ENCODE results near the gene PDE6B. TPM values are rescaled to one million over a fixed set of nuclear protein-coding genes. Genes with fewer than 3 reads are reported as not detected.
"Not testable (repeated sequence)": the region's sequence is repeated elsewhere in the genome, so short reads cannot be mapped to it uniquely, and the experiment has no call there.

PDE6B gene
- total RNA-seq, 1 donor from 2014 or later, result 4.2 TPM

- Histone ChIP-seq H3K4me1 (peaks cover 17% of the 10 kb centered on the region), H3K27me3 (no peaks in the 10 kb centered on the region), H3K27ac (no peak overlapping the region), H3K36me3 (peaks cover 0 to 13% of the 10 kb centered on the region in 2 donors), H3K4me3 (no peak overlapping the region), H3K9me3 (no peaks in the 10 kb centered on the region)
- intact Hi-C loops (cut with DNase I), result no loop called here
- DNase-seq (ENCODE audit: extremely low spot score in 2 of 2), result no peak
- TF ChIP-seq POLR2AphosphoS5 (IDR thresholded peaks at IDR 0.05; ENCODE audit: insufficient read depth in 1 of 2, low read depth in 1 of 2) (no peak), POLR2A (IDR thresholded peaks at IDR 0.05) (no peak), CTCF (IDR thresholded peaks at IDR 0.05) (no peak)
Measured at GRCh38 chr4:666822-667544, 41.6 kb downstream of the PDE6B start.

GRCh38 chr4:667545-667925, 42.2 kb downstream of the PDE6B start:
- intact Hi-C loops (cut with DNase I), result no loop called here
- Histone ChIP-seq H3K27me3 (no peaks in the 10 kb centered on the region), H3K4me1 (peaks cover 17% of the 10 kb centered on the region), H3K27ac (no peak overlapping the region), H3K9me3 (no peaks in the 10 kb centered on the region), H3K36me3 (peaks cover 0 to 18% of the 10 kb centered on the region in 2 donors), H3K4me3 (no peak overlapping the region)
- no peak for DNase-seq (ENCODE audit: extremely low spot score in 2 of 2)
- no peak for TF ChIP-seq POLR2A (IDR thresholded peaks at IDR 0.05)
- no peak for TF ChIP-seq POLR2AphosphoS5 (IDR thresholded peaks at IDR 0.05; ENCODE audit: insufficient read depth in 1 of 2, low read depth in 1 of 2)
- TF ChIP-seq CTCF (IDR thresholded peaks at IDR 0.05), result no peak

- DNase-seq (ENCODE audit: extremely low spot score in 2 of 2); H3K27ac ChIP-seq; H3K9me3 ChIP-seq; intact Hi-C loops (cut with DNase I); H3K4me3 ChIP-seq; H3K27me3 ChIP-seq: not testable (repeated sequence)
- Histone ChIP-seq H3K4me1 (peaks cover 18% of the 10 kb centered on the region), H3K36me3 (peaks cover 0 to 23% of the 10 kb centered on the region in 2 donors)
Measured at GRCh38 chr4:668219-668618, 42.8 kb downstream of the PDE6B start.

GRCh38 chr4:669806-670559, 44.6 kb downstream of the PDE6B start:
- DNase-seq (ENCODE audit: extremely low spot score in 2 of 2); H3K4me3 ChIP-seq; H3K27me3 ChIP-seq; H3K9me3 ChIP-seq; H3K27ac ChIP-seq: not testable (repeated sequence)
- peaks cover 0 to 23% of the 10 kb centered on the region in 2 donors for H3K36me3 ChIP-seq
- H3K4me1 ChIP-seq, result peaks cover 14% of the 10 kb centered on the region
- intact Hi-C loops (cut with DNase I), result loop anchor here (5.0 kb wide), 1 partner anchor 112 kb away; no protein-coding TSS in a partner anchor

GRCh38 chr4:671769-672168, 46.4 kb downstream of the PDE6B start:
- Histone ChIP-seq H3K4me3 (no peak overlapping the region), H3K27ac (no peak overlapping the region), H3K36me3 (peaks cover 0 to 23% of the 10 kb centered on the region in 2 donors), H3K4me1 (peaks cover 28% of the 10 kb centered on the region), H3K9me3 (no peaks in the 10 kb centered on the region), H3K27me3 (no peaks in the 10 kb centered on the region)
- TF ChIP-seq POLR2A (IDR thresholded peaks at IDR 0.05), result no peak
- no peak for TF ChIP-seq CTCF (IDR thresholded peaks at IDR 0.05)
- no peak for TF ChIP-seq POLR2AphosphoS5 (IDR thresholded peaks at IDR 0.05; ENCODE audit: insufficient read depth in 1 of 2, low read depth in 1 of 2)
- DNase-seq (ENCODE audit: extremely low spot score in 2 of 2), result no peak
- intact Hi-C loops (cut with DNase I), result loop anchor here (5.0 kb wide), 1 partner anchor 111 kb away; no protein-coding TSS in a partner anchor
